GM19099 (cell line): ENCODE results near the gene NR2E1.

Experiments used
- POLR2A ChIP-seq: IDR thresholded peaks from 3 replicates; pipeline ENCODE4 v1.6.1; 2011; ENCODE audit warnings: low read depth; ENCODE audit not compliant: insufficient read length; ENCODE audit errors: extremely low read depth

Gene NR2E1

GRCh38 chr6:108209738-108210137, 43.9 kb downstream of the NR2E1 start:
- no peak for TF ChIP-seq POLR2A

GRCh38 chr6:108210556-108210955, 44.7 kb downstream of the NR2E1 start:
- TF ChIP-seq POLR2A: no peak

GRCh38 chr6:108211671-108212070, 45.8 kb downstream of the NR2E1 start:
- TF ChIP-seq POLR2A: no peak

GRCh38 chr6:108222064-108222463, 56.2 kb downstream of the NR2E1 start:
- TF ChIP-seq POLR2A: no peak

- TF ChIP-seq POLR2A: no peak
These were observed 56.7 kb downstream of the NR2E1 start for GRCh38 chr6:108222504-108222903.

- no peak for TF ChIP-seq POLR2A
These were observed 61.5 kb downstream of the NR2E1 start for GRCh38 chr6:108227290-108227689.

- TF ChIP-seq POLR2A: no peak
These were observed 62.6 kb downstream of the NR2E1 start for GRCh38 chr6:108228416-108228815.

GRCh38 chr6:108235127-108235526, 69.3 kb downstream of the NR2E1 start:
- no peak for TF ChIP-seq POLR2A

GRCh38 chr6:108236791-108237190, 71.0 kb downstream of the NR2E1 start:
- TF ChIP-seq POLR2A: no peak

GRCh38 chr6:108238322-108238721, 72.5 kb downstream of the NR2E1 start:
- TF ChIP-seq POLR2A: no peak
